Activated CD8-positive, alpha-beta memory T cell treated with anti-CD3 and anti-CD28 coated beads for 1 hour (primary cell): Measurements from ENCODE around the gene ZBTB16.

Experiments used
- DNase-seq, 2 donors: peaks; one replicate each; pipeline ENCODE4 v3.0.0-alpha.2; 2020; ENCODE audit warnings: low read depth in 1 of 2; ENCODE audit errors: extremely low read depth in 1 of 2

ZBTB16 gene

DNA sequence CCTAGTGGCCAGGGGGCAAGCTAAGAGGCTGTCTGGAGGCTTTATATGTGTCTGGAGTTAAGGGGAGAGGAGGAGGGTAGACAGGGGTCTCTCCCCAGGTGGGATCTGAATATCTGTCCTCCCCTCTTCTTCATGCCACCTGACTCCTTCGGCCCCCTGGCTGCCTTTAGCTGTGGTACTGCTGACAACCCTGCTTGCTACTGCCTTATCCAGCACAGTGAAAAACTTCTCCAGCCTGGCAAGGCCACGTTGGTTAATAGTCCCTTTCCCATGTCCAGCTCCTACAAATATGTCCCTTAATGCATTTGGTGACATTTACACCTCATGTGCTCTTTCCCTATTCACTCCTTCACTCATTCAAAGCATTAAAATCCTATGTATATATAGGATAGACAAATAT is 194.3 kb downstream of the ZBTB16 start:
- DNase-seq: no peak

- no peak for DNase-seq
Measured at GRCh38 chr11:114254571-114255146, 195.1 kb downstream of the ZBTB16 start.

DNA sequence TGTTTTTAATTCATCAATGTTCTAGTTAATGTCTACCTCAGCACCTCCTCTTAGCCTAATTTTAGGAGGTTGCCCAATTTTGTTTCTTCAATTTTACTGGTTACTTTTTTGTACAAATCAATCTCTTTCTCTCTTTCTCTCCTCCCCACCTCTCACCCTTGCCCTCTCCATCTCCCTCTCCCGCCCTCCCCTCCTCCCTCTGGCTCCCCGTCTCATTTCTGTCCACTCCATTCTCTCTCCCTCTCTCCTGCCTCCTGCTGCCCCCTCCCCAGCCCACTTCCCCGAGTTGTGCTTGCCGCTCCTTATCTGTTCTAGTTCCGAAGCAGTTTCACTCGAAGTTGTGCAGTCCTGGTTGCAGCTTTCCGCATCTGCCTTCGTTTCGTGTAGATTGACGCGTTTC is 195.8 kb downstream of the ZBTB16 start:
- no peak for DNase-seq

DNA sequence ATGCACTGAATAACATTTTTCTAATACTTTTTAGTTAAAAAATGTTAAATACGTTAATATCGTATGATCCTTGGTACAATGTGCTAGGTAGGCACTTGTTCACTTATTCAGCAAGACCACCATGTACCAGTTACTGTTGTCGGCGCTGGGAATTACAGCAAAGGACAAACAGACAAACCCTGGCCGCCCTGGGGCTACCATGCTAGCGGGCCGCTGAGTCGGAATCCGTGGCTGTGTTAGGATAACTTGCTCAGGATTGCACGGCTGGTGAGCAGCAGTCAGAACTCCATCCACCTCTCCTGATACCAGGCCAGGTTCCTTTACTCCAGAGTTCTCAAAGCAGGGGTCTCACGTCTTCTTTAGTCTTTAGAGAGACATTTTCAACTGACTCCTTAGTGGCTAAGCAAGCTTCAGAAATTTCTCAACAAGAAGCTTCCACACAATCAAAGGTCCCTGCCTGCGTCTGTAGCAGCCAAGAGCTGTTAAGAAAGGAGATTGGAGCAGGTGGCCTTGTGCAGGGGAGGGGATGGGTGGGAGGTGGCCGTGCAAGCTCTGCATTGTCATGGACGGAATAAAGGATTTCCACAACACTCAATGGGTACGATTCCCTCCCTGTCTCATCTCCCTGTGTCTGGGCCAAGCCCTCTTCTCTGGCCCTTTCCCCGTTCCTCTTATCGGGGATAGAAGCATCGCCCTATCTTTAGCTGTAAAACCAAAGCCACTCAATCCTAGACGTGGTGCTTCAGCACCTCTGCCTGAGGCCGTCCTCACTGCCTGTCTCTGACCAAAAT is 196.9 kb downstream of the ZBTB16 start:
- no peak for DNase-seq

GRCh38 chr11:114256967-114257286 is 197.4 kb downstream of the ZBTB16 start:
- no peak for DNase-seq

DNA sequence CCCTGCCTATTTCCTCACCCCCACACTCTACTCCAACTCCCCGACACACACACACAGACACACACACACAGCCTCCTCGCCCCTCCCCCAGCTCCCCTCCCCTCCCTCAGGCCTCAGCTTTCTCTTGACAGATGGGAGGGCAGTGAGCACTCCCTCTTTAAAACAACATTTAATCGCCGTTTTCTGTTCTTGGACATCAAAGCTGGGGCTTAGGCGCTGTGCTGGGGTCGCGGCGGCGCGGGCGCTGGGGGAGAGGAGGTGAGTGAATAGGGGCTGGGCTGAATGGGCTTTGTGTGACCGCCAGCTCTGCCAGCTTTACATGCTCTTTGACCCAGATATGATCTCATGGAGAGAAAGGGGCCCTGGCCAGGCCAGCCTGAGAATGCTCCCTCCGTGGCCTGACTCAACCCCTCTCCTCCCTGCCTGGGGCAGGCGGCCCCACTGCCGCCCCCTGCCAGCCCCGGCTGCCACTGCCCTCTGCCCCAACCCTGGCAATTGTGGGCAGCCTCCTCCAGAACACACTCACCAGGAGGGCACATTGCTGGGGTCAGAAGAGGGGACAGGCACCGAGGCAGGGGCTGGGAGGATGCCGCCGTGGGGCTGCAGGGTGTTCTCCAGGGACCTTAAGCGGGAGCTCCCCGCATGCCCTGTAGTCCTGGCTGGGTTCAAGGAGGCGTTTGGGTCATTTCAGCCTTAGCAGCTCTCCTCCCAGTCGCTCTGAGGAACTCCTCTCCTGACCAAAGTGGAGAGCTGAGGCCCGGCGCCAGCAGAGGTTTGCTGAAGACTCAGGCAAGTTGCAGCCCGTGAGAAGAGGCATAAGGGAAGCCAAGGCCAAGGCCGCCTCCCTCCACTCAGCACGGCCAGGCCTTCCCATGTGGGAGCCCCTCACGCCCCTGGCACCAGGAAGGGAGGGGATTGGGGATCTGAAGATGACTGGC is 198.4 kb downstream of the ZBTB16 start:
- DNase-seq: no peak

- no peak for DNase-seq
Measured at GRCh38 chr11:114258696-114259095, 199.2 kb downstream of the ZBTB16 start.

- DNase-seq: no peak
Measured at GRCh38 chr11:114259124-114259526, 199.6 kb downstream of the ZBTB16 start.

DNA sequence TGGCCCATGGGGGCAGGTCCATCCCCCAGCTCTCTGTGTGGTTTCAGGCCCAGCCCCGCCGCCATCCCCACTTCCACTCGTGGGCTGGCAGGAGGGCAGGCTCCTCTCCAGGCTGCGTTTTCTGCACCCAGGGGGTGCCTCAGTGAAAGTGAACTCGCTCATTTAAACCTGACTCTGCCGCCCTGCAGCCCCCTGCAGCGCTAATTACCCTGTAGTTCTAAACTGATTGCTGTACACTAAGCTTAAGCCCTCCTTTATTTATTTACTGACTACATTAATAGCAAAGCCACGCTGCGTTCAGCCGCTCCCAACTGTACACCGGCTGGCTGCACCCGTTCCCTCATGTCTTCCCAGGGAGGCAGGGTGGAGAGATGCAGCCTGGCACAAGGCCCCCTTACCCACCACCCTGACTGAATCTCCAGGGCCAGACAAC is 200.1 kb downstream of the ZBTB16 start:
- DNase-seq: no peak

DNA sequence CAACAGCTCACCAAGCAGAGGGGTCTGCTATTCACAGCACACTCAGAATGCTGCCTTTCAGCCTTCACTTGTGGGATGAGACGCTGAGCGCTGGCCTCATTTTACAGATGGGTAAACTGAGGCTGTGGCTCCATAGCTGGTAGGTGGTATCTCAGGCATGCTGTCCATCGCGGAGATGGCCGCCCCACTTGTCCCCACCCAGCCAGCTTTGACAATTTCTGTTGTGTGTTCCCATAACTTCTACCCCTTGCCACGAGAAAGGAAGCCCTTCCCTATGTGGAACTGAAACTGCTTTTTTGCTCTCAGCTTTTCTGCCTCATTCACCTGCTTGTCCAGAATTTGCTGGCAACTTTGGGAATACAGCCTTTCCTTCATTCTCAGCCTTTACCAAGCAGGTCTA is 200.6 kb downstream of the ZBTB16 start:
- DNase-seq: no peak

DNA sequence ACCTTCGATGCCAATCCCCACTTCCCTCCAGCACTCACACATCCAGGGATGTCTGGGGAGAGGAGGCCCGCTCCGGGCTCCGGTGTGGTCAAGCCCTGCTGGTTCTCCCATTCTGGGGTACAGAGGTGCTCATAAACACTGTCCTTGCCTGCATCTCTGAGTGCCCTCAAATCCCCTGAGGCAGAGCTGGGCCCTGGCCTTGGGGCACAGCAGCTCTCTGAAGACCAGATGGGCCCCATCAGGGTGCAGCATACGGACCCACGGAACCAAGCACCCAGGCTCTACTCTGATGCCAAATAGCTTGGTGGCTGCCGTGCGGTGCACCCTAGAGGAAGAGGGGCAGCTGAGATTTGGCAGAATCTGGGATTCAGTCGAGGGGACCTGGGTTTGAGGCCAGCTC is 201.0 kb downstream of the ZBTB16 start:
- no peak for DNase-seq

GRCh38 chr11:114261791-114262190 is 202.3 kb downstream of the ZBTB16 start:
- DNase-seq: no peak

DNA sequence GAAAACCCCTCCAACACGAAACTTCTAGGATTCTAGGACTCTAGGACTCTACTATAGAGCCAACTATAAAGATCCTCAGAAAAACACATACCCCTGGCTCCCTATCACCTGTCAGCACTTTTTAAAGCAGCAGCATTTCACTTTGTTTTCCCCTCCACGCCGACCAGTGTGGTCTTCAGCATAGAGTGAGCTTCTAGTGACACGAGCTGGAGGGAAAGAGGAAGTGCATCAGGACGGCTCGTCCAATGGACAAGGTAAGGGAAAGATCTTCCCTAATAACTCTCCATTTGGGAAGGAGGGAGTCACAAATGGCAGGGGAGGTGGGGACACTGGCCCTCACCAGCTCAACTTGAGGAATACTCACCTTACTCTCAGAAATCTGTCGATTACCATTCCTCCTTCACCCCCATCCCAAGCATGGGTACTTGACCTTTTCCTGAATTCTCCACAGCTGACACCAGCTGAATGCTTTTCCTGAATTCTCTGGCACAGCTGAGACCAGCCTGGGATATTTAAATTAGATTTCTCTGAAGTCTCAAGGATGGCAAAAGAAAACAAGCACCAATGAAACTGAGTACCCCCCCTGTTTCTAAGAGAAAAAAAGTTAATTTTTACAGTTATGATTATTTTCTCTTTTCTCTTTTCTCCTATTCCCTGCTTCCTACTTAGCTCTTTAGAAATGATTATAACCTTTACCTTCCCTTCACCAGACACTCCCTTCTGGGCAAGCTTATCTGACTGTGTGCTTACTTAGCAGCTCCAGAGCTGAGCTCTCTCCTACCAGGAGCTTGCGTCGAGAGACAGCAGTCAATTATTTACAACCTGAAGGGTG is 203.4 kb downstream of the ZBTB16 start:
- DNase-seq: no peak

- DNase-seq: no peak
Measured at GRCh38 chr11:114263513-114264170, 204.1 kb downstream of the ZBTB16 start.

GRCh38 chr11:114264381-114264780 is 204.9 kb downstream of the ZBTB16 start:
- no peak for DNase-seq

- DNase-seq: no peak
Measured at GRCh38 chr11:114265122-114265878, 205.8 kb downstream of the ZBTB16 start.

DNA sequence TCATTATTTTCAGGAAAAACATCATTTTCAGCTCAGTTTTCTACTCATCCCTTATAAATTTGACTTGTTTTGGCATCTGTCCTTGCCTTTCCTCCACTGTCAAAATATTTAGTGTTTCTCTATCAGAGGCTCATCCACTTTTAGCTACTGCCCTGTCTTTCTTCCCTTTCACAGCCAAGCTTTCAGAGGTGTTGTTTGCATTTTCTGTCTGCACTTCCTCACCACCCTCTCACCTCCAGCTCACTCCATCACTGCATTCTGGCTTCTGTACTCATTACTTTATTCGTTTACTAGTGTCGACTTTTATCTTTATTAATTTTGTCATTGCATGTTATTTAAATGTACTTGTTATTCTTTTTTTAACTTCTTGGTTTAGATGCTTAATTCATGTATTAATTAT is 210.0 kb downstream of the ZBTB16 start:
- DNase-seq: no peak

DNA sequence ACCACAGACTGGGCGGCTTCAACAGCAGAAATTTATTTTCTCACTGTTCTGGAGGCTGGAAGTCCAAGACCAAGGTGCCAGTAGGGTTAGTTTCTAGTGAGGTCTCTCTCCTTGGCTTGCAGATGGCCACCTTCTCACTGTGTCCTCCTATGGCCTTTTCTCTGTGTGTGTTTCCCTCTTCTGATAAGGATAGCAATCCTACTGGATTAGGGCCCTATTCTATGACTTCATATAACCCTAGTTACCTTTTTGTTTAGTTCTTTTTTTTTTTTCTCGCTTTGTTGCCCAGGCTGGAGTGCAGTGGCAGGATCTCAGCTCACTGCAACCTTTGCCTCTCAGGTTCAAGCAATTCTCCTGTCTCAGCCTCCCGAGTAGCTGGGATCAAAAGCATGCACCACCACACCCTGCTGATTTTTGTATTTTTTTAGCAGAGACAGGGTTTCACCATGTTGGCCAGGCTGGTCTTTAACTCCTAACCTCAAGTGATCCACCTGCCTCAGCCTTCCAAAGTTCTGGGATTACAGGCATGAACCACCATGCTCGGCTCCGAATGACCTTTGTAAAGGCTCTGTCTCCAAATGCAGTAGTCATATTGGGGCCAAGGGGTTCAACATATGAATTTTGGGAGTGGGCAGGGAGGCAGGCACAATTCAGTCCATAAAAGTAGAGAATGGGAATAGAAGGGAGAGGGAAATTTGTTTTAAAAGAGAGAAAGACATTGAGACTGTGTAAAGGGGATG is 211.2 kb downstream of the ZBTB16 start:
- no peak for DNase-seq

- no peak for DNase-seq
Measured at GRCh38 chr11:114271316-114271715, 211.8 kb downstream of the ZBTB16 start.
